H9 (cell line): ENCODE results near the gene DYRK3. TPM values are rescaled to one million over a fixed set of nuclear protein-coding genes. Genes with fewer than 3 reads are reported as not detected.

Experiments used
- DNase-seq: peaks from one replicate; pipeline ENCODE4 v3.0.0-alpha.2; 2017
- H2AFZ ChIP-seq: one replicate; pipeline ENCODE4 v1.6.1; 2013; ENCODE audit warnings: mild to moderate bottlenecking, low read length, control low read depth, moderate library complexity
- H2AK5ac ChIP-seq: 2 replicates; pipeline ENCODE4 v1.6.1; 2013; ENCODE audit warnings: low read length, control low read depth, mixed read lengths; ENCODE audit not compliant: insufficient read length
- H2BK120ac ChIP-seq: one replicate; pipeline ENCODE4 v1.6.1; 2013; ENCODE audit warnings: low read depth, mild to moderate bottlenecking, low read length, control low read depth, inconsistent platforms; ENCODE audit not compliant: poor library complexity, severe bottlenecking
- H2BK12ac ChIP-seq: 2 replicates; pipeline ENCODE4 v1.6.1; 2013; ENCODE audit warnings: low read length, control low read depth, mixed read lengths, low read depth; ENCODE audit not compliant: insufficient read length
- H2BK15ac ChIP-seq: 2 replicates; pipeline ENCODE4 v1.6.1; 2013; ENCODE audit warnings: low read depth, low read length, control low read depth
- H2BK20ac ChIP-seq: one replicate; pipeline ENCODE4 v1.6.1; 2013; ENCODE audit warnings: low read depth, mild to moderate bottlenecking, low read length, control low read depth, inconsistent platforms; ENCODE audit not compliant: poor library complexity, severe bottlenecking
- H2BK5ac ChIP-seq: 2 replicates; pipeline ENCODE4 v1.6.1; 2013; ENCODE audit warnings: low read length, control low read depth, mixed read lengths; ENCODE audit not compliant: insufficient read length
- H3K14ac ChIP-seq: 2 replicates; pipeline ENCODE4 v1.6.1; 2013; ENCODE audit warnings: low read length, control low read depth; ENCODE audit not compliant: insufficient read depth
- H3K18ac ChIP-seq: 2 replicates; pipeline ENCODE4 v1.6.1; 2013; ENCODE audit warnings: low read depth, mild to moderate bottlenecking, mixed read lengths, low read length, control low read depth; ENCODE audit not compliant: insufficient read length
- H3K23ac ChIP-seq: 2 replicates; pipeline ENCODE4 v1.6.1; 2013; ENCODE audit warnings: low read length, control low read depth, mixed read lengths, low read depth; ENCODE audit not compliant: insufficient read length
- H3K23me2 ChIP-seq: 2 replicates; pipeline ENCODE4 v1.6.1; 2013; ENCODE audit warnings: low read depth, mild to moderate bottlenecking, mixed read lengths, low read length, control low read depth; ENCODE audit not compliant: insufficient read length, poor library complexity, severe bottlenecking
- H3K27ac ChIP-seq: 2 replicates; pipeline ENCODE4 v1.5.1; 2013; ENCODE audit warnings: low read length, control low read depth, mixed read lengths, low read depth; ENCODE audit not compliant: insufficient read length
- H3K27me3 ChIP-seq: 2 replicates; pipeline ENCODE4 v1.6.1; 2013; ENCODE audit warnings: low read length, control low read depth, inconsistent platforms; ENCODE audit not compliant: insufficient read depth
- H3K4ac ChIP-seq: 2 replicates; pipeline ENCODE4 v1.6.1; 2013; ENCODE audit warnings: low read depth, mild to moderate bottlenecking, control low read depth, inconsistent platforms, low read length, moderate library complexity
- H3K4me1 ChIP-seq: 2 replicates; pipeline ENCODE4 v1.6.1; 2013; ENCODE audit warnings: low read length, control low read depth, inconsistent platforms; ENCODE audit not compliant: insufficient read depth
- H3K4me2 ChIP-seq: 2 replicates; pipeline ENCODE4 v1.6.1; 2013; ENCODE audit warnings: low read length, control low read depth, mixed read lengths; ENCODE audit not compliant: insufficient read length, insufficient read depth
- H3K56ac ChIP-seq: 2 replicates; pipeline ENCODE4 v1.6.1; 2013; ENCODE audit warnings: low read depth, mild to moderate bottlenecking, mixed read lengths, low read length, control low read depth; ENCODE audit not compliant: insufficient read length
- H3K79me1 ChIP-seq: 2 replicates; pipeline ENCODE4 v1.6.1; 2013; ENCODE audit warnings: low read depth, mild to moderate bottlenecking, moderate library complexity, low read length, control low read depth, inconsistent platforms; ENCODE audit not compliant: insufficient read depth, poor library complexity, severe bottlenecking
- H3K79me2 ChIP-seq: 2 replicates; pipeline ENCODE4 v1.6.1; 2013; ENCODE audit warnings: low read length, control low read depth, inconsistent platforms; ENCODE audit not compliant: insufficient read depth
- H3K9ac ChIP-seq: 2 replicates; pipeline ENCODE4 v1.6.1; 2013; ENCODE audit warnings: low read length, control low read depth, mixed read lengths; ENCODE audit not compliant: insufficient read length; ENCODE audit errors: extremely low read depth
- H3K9me3 ChIP-seq: one replicate; pipeline ENCODE4 v1.6.1; 2013; ENCODE audit warnings: low read depth, low read length, inconsistent platforms; ENCODE audit not compliant: control insufficient read depth
- H3T11ph ChIP-seq: one replicate; pipeline ENCODE4 v1.6.1; 2013; ENCODE audit warnings: mild to moderate bottlenecking, low read length, control low read depth, inconsistent platforms
- H4K20me1 ChIP-seq: one replicate; pipeline ENCODE4 v1.6.1; 2013; ENCODE audit not compliant: control insufficient read depth, insufficient read length, insufficient read depth
- H4K5ac ChIP-seq: 2 replicates; pipeline ENCODE4 v1.6.1; 2013; ENCODE audit warnings: low read depth, mild to moderate bottlenecking, mixed read lengths, low read length, control low read depth; ENCODE audit not compliant: insufficient read length
- H4K8ac ChIP-seq: replicated peaks from 2 replicates; pipeline ENCODE4 v1.6.1; 2013; ENCODE audit warnings: low read length, control low read depth, mixed read lengths, low read depth; ENCODE audit not compliant: insufficient read length
- H4K91ac ChIP-seq: 2 replicates; pipeline ENCODE4 v1.6.1; 2013; ENCODE audit warnings: low read depth, mild to moderate bottlenecking, moderate library complexity, mixed read lengths, low read length, control low read depth; ENCODE audit not compliant: insufficient read length
- H3K27ac Mint-ChIP-seq, 3 experiments: 2 replicates in 2 of 3; 3 replicates in 1 of 3; pipeline ENCODE4 v1.8.0; 2020 to 2021; ENCODE audit warnings: mixed read lengths in 3 of 3, mild to moderate bottlenecking in 1 of 3, moderate library complexity in 1 of 3
- H3K27me3 Mint-ChIP-seq: 2 replicates; pipeline ENCODE4 v1.8.0; 2021; ENCODE audit warnings: low read depth, mild to moderate bottlenecking, moderate library complexity, mixed read lengths
- H3K36me3 Mint-ChIP-seq, 3 experiments: 2 replicates in 2 of 3; 3 replicates in 1 of 3; pipeline ENCODE4 v1.8.0; 2020 to 2021; ENCODE audit warnings: low read depth in 3 of 3, mixed read lengths in 3 of 3; ENCODE audit not compliant: insufficient read depth in 1 of 3
- H3K4me1 Mint-ChIP-seq, 2 experiments: 2 replicates each; pipeline ENCODE4 v1.8.0; 2020; ENCODE audit warnings: mixed read lengths in 2 of 2
- H3K4me3 Mint-ChIP-seq, 2 experiments: 2 replicates in 1 of 2; 3 replicates in 1 of 2; pipeline ENCODE4 v1.8.0; 2020 to 2021; ENCODE audit warnings: mild to moderate bottlenecking in 2 of 2, mixed read lengths in 2 of 2, moderate library complexity in 1 of 2
- H3K9me3 Mint-ChIP-seq, 2 experiments: 2 replicates in 1 of 2; 3 replicates in 1 of 2; pipeline ENCODE4 v1.8.0; 2020; ENCODE audit warnings: mild to moderate bottlenecking in 2 of 2, mixed read lengths in 2 of 2, moderate library complexity in 1 of 2
- WGBS: extraction: QIAGEN DNeasy Blood & Tissue Kit; methylation state at CpG from one replicate; pipeline ENCODE4 v1.1.7; 2013; ENCODE audit warnings: missing lambda C conversion rate, low lambda C conversion rate, mixed read lengths; ENCODE audit not compliant: insufficient read length; ENCODE audit errors: extremely low coverage; 5-methylcytosine and 5-hydroxymethylcytosine counted together
- total RNA-seq: library from RNA; stranded (reverse); gene quantifications from 2 replicates; pipeline ENCODE4 v1.2.1, GENCODE V29; 2021
- TF ChIP-seq, protein P1 (sequence below): fragments of 200-600 bp; sonication (generic); conservative IDR thresholded peaks from 3 replicates; pipeline ENCODE4 v1.8.0; 2021; ENCODE audit warnings: antibody characterized with exemption, mild to moderate bottlenecking

Gene DYRK3
- total RNA-seq, 1 experiment from 2014 or later, result 4.7 TPM

DNA sequence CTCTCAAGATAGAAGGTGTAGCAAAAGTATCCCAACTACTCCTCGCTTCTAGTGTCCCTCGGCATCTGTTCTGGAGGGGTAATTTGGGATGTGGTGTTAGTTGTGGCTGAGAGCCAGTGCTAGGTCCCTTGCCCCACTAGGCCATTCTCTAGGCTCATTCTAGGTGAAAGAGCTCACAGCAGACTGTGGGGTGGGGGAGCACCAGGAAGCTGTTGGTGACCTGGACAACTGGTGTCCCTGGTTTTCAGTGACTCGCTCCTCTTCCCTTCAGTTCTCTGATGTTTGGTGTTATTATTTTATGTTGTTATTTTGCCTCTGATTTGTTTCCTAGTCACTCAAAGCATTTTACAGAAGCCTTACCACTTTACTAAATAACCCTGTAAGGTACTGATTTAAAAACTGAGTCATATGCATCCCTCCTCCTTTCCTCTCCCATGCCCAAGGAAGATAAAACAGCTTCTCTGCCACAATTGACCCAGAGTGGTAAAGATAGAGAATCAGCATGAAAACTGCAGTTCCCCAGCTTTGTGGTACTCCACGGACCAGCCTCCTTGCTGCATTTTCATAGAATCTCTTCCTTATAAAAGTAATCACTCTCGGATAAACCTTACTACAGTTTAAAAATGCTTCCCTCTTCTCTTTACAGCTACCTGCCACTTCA is 14.1 kb downstream of the DYRK3 start:
- no peak overlapping the region for H3K4ac ChIP-seq
- TF ChIP-seq, protein P1, sequence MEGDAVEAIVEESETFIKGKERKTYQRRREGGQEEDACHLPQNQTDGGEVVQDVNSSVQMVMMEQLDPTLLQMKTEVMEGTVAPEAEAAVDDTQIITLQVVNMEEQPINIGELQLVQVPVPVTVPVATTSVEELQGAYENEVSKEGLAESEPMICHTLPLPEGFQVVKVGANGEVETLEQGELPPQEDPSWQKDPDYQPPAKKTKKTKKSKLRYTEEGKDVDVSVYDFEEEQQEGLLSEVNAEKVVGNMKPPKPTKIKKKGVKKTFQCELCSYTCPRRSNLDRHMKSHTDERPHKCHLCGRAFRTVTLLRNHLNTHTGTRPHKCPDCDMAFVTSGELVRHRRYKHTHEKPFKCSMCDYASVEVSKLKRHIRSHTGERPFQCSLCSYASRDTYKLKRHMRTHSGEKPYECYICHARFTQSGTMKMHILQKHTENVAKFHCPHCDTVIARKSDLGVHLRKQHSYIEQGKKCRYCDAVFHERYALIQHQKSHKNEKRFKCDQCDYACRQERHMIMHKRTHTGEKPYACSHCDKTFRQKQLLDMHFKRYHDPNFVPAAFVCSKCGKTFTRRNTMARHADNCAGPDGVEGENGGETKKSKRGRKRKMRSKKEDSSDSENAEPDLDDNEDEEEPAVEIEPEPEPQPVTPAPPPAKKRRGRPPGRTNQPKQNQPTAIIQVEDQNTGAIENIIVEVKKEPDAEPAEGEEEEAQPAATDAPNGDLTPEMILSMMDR, result no peak
- H3K9me3 ChIP-seq, result no peaks in the 10 kb centered on the region
- H3K23me2 ChIP-seq, result no peaks in the 10 kb centered on the region
- 0 out of 2 replicates have a peak, but pooled peaks cover 2% of the 10 kb centered on the region for H3K27me3 Mint-ChIP-seq
- H3K27ac ChIP-seq, result no peak overlapping the region
- no CpG with 5 or more reads among the region's 5 CpGs for WGBS
- no peaks in the 10 kb centered on the region for H3K79me2 ChIP-seq
- no peak overlapping the region for H3K56ac ChIP-seq
- peaks cover 2 to 8% (median 7%) of the 10 kb centered on the region in 3 experiments; a peak in 5 of 7 replicates for H3K36me3 Mint-ChIP-seq
- no peak overlapping the region for H3K23ac ChIP-seq
- no peak overlapping the region for H2BK15ac ChIP-seq
- DNase-seq, result no peak
- H3K18ac ChIP-seq, result no peak overlapping the region
- H2AK5ac ChIP-seq, result no peak overlapping the region
- H2BK120ac ChIP-seq, result no peak overlapping the region
- H3K4me1 ChIP-seq, result no peaks in the 10 kb centered on the region
- no peak overlapping the region for H2AFZ ChIP-seq
- H2BK5ac ChIP-seq, result no peak overlapping the region
- H3K79me1 ChIP-seq, result no peaks in the 10 kb centered on the region
- no peak overlapping the region for H2BK20ac ChIP-seq
- H3K4me1 Mint-ChIP-seq, result peaks cover 8 to 11% of the 10 kb centered on the region in 2 experiments
- H3K9ac ChIP-seq, result no peak overlapping the region
- no peaks in the 10 kb centered on the region for H4K20me1 ChIP-seq
- no peaks in the 10 kb centered on the region for H3K27me3 ChIP-seq
- H3T11ph ChIP-seq, result no peak overlapping the region
- H4K91ac ChIP-seq, result no peak overlapping the region
- no peak overlapping the region for H3K4me3 Mint-ChIP-seq
- no peak overlapping the region for H4K8ac ChIP-seq
- H2BK12ac ChIP-seq, result no peak overlapping the region
- H3K4me2 ChIP-seq, result no peak overlapping the region
- H3K9me3 Mint-ChIP-seq, result no peaks in the 10 kb centered on the region
- no peak overlapping the region for H4K5ac ChIP-seq
- no peak overlapping the region for H3K14ac ChIP-seq
- no peak overlapping the region for H3K27ac Mint-ChIP-seq
